Neutrophil (primary cell): ENCODE data around the gene LRIF1.

Source experiments
- H3K27ac ChIP-seq: fragments of 200-600 bp; sonication (generic); 2 replicates; pipeline ENCODE4 v1.5.1; 2016; ENCODE audit warnings: mild to moderate bottlenecking, moderate library complexity
- H3K27me3 ChIP-seq: fragments of 200-600 bp; sonication (generic); 2 replicates; pipeline ENCODE4 v1.6.0; 2016; ENCODE audit warnings: mild to moderate bottlenecking
- H3K36me3 ChIP-seq: fragments of 200-600 bp; sonication (generic); 2 replicates; pipeline ENCODE4 v1.5.1; 2017
- H3K4me1 ChIP-seq, 2 experiments: fragments of 200-600 bp in 1 of 2; sonication (generic) in 1 of 2; 1 replicate in 1 of 2; 2 replicates in 1 of 2; pipeline versions ENCODE4 v1.5.1 to v1.6.1; 2013 to 2016; ENCODE audit warnings: low read depth in 1 of 2, low read length in 1 of 2, mild to moderate bottlenecking in 1 of 2, moderate library complexity in 1 of 2; ENCODE audit not compliant: control insufficient read depth in 1 of 2, insufficient read depth in 1 of 2
- H3K4me3 ChIP-seq, 2 experiments: fragments of 200-600 bp in 1 of 2; sonication (generic) in 1 of 2; 1 replicate in 1 of 2; 2 replicates in 1 of 2; pipeline ENCODE4 v1.5.1; 2013 to 2016; ENCODE audit warnings: low read depth in 1 of 2, low read length in 1 of 2, mild to moderate bottlenecking in 1 of 2, moderate library complexity in 1 of 2
- H3K9me3 ChIP-seq: fragments of 200-600 bp; sonication (generic); 2 replicates; pipeline ENCODE4 v1.5.1; 2016
- TF ChIP-seq, protein P1 (sequence below): fragments of 200-600 bp; sonication (generic); IDR thresholded peaks from 2 replicates; pipeline ENCODE4 v1.5.1; 2016; ENCODE audit warnings: antibody characterized with exemption

LRIF1 gene

DNA sequence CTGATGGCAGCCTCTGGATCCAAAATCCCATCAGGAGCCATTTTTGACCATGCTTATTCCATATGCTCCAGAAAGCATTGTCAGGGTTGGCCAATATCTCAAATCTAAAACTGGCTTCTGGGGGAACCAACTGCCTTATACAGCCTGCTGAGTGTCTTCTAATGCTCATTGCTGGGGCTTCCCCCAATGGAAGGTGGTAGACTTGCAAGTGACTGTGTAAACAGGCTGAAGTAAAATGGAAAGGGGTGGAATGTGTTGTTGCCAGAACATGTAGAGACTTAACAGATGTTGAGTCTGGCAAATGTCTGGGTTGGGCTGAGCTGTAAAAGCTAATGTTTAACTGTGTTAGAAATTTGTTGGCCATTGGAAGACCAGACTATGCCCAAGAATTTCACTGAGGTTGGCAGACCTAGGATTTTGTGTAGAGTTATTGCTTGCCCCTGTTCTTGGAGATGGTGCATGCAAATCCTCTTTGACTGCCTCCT, 22.7 kb upstream of the LRIF1 start:
- TF ChIP-seq, protein P1, sequence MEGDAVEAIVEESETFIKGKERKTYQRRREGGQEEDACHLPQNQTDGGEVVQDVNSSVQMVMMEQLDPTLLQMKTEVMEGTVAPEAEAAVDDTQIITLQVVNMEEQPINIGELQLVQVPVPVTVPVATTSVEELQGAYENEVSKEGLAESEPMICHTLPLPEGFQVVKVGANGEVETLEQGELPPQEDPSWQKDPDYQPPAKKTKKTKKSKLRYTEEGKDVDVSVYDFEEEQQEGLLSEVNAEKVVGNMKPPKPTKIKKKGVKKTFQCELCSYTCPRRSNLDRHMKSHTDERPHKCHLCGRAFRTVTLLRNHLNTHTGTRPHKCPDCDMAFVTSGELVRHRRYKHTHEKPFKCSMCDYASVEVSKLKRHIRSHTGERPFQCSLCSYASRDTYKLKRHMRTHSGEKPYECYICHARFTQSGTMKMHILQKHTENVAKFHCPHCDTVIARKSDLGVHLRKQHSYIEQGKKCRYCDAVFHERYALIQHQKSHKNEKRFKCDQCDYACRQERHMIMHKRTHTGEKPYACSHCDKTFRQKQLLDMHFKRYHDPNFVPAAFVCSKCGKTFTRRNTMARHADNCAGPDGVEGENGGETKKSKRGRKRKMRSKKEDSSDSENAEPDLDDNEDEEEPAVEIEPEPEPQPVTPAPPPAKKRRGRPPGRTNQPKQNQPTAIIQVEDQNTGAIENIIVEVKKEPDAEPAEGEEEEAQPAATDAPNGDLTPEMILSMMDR: no peak
- no peak overlapping the region for H3K27ac ChIP-seq

GRCh38 chr1:110982320-110982719, 18.6 kb upstream of the LRIF1 start:
- TF ChIP-seq, protein P1: no peak
- no peaks in the 10 kb centered on the region for H3K9me3 ChIP-seq
- no peaks in the 10 kb centered on the region for H3K4me1 ChIP-seq
- no peak overlapping the region for H3K4me3 ChIP-seq
- peaks cover 13% of the 10 kb centered on the region for H3K27me3 ChIP-seq
- H3K27ac ChIP-seq: no peak overlapping the region
- H3K36me3 ChIP-seq: no peaks in the 10 kb centered on the region

More for the DNA sequence above, 22.7 kb upstream of the LRIF1 start:
- Histone ChIP-seq H3K9me3 (no peaks in the 10 kb centered on the region), H3K4me1 (no peaks in the 10 kb centered on the region), H3K4me3 (no peak overlapping the region), H3K36me3 (no peaks in the 10 kb centered on the region), H3K27me3 (peaks cover 9% of the 10 kb centered on the region)

- Histone ChIP-seq H3K4me1 (no peaks in the 10 kb centered on the region), H3K9me3 (peaks cover 3% of the 10 kb centered on the region), H3K27ac (no peak overlapping the region), H3K36me3 (no peaks in the 10 kb centered on the region), H3K4me3 (no peak overlapping the region), H3K27me3 (peaks cover 35% of the 10 kb centered on the region)
- TF ChIP-seq, protein P1: no peak
Observed at GRCh38 chr1:110979154-110979553, 15.4 kb upstream of the LRIF1 start.

DNA sequence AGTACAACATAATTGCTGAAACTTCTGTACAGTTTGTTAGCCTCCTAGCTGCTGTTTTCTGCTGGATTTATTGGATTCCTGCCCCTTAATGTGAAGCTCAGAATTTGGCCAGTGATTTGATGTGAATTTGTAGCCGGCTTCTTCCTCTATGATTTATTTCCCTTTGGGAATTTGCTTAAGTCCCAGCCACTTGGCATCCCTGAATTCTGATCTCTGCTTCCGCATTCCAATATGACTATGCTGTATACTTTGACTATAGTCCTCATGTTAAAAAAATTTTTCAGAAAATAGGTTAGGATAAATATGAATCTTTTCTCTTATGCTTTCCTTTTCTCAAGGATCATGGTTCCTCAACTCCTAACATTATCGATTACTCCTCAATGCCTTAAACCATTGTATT, 12.4 kb upstream of the LRIF1 start:
- no peak overlapping the region for H3K27ac ChIP-seq
- TF ChIP-seq, protein P1: no peak
- no peaks in the 10 kb centered on the region for H3K36me3 ChIP-seq
- no peak overlapping the region for H3K4me3 ChIP-seq
- peaks cover 3% of the 10 kb centered on the region for H3K9me3 ChIP-seq
- H3K27me3 ChIP-seq: peaks cover 61% of the 10 kb centered on the region
- H3K4me1 ChIP-seq: no peaks in the 10 kb centered on the region

DNA sequence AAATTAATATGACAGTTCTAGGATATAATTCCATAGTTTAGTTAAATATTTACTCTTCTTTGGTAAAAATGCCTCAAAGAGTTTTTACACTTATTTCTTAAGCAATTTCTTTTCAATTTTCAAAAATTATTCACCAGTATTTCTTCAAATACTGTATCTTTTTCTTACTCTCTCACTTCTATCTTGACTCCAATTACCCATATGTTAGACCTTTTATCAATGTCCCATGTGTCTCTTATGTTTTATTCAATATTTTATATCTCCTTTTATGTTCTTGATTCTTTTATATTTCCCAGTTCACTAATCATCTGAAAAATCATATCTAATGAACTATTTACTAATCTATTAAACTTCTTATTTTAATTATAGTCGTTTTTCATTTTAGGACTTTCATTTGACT, 11.5 kb upstream of the LRIF1 start:
- Histone ChIP-seq H3K27me3 (peaks cover 69% of the 10 kb centered on the region), H3K27ac (no peak overlapping the region), H3K36me3 (no peaks in the 10 kb centered on the region), H3K4me3 (no peak overlapping the region), H3K9me3 (peaks cover 3% of the 10 kb centered on the region), H3K4me1 (no peaks in the 10 kb centered on the region)
- TF ChIP-seq, protein P1: no peak

DNA sequence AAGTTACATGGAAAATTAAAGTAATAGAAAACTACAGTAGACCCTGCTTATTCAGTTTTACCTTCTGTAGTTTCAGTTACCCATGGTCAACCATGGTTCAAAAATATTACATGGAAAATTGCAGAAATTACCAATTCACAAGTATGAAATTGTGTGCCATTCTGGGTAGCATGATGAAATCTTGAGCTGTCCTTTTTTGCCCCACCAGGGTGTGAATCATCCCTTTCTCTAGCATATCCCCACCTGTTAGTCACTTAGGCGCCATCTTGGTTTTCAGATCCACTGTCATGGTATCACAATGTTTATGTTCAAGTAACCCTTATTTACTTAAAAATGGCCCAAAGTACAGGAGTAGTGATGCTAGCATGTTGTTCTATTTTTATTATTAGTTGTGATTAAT, 3.5 kb upstream of the LRIF1 start:
- no peaks in the 10 kb centered on the region for H3K36me3 ChIP-seq
- peaks cover 18% of the 10 kb centered on the region for H3K9me3 ChIP-seq

More for the DNA sequence above, 3.5 kb upstream of the LRIF1 start:
- TF ChIP-seq, protein P1: no peak
- Histone ChIP-seq H3K4me1 (peaks cover 13% of the 10 kb centered on the region in 2 experiments), H3K27me3 (peaks cover 70% of the 10 kb centered on the region), H3K27ac (no peak overlapping the region), H3K4me3 (no peak overlapping the region)
